A673 (cell line): ENCODE results near the gene PPP1R18.

ENCODE experiments used
- EZH2 ChIP-seq: fragments of 200-600 bp; sonication (generic); IDR thresholded peaks from 2 replicates; pipeline ENCODE4 v1.6.1; 2017; ENCODE audit warnings: borderline replicate concordance, low read depth, mild to moderate bottlenecking, mixed read lengths, antibody characterized with exemption, low read length; ENCODE audit not compliant: poor library complexity, severe bottlenecking
- TF ChIP-seq, protein P1 (sequence below): fragments of 300-800, 200-600 bp; sonication (generic); conservative IDR thresholded peaks from 2 replicates; pipeline ENCODE4 v1.5.1; 2017; ENCODE audit warnings: low read depth, mild to moderate bottlenecking, antibody characterized with exemption, low read length, moderate library complexity, mixed read lengths

DNA sequence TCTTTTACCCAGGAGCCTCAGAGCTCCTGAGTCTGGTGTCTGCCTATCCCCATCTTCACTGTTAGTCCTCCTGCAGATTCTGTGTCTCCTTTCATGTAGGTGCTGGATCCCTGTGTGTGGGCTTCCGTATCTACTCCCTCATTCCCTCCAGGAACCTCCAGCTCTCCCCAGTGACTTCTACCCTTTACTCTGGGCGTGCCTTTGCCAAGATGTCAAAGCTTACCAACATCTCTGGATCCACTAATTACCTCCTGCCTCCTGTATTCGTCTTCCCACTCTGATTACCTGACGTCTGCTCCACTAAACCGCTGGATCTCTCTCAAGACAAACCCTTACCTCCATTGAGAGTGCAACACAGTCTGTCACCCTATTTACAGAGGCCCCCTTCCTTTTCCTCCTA lies 41.7 kb downstream of the PPP1R18 start:
- TF ChIP-seq EZH2: no peak
- TF ChIP-seq, protein P1, sequence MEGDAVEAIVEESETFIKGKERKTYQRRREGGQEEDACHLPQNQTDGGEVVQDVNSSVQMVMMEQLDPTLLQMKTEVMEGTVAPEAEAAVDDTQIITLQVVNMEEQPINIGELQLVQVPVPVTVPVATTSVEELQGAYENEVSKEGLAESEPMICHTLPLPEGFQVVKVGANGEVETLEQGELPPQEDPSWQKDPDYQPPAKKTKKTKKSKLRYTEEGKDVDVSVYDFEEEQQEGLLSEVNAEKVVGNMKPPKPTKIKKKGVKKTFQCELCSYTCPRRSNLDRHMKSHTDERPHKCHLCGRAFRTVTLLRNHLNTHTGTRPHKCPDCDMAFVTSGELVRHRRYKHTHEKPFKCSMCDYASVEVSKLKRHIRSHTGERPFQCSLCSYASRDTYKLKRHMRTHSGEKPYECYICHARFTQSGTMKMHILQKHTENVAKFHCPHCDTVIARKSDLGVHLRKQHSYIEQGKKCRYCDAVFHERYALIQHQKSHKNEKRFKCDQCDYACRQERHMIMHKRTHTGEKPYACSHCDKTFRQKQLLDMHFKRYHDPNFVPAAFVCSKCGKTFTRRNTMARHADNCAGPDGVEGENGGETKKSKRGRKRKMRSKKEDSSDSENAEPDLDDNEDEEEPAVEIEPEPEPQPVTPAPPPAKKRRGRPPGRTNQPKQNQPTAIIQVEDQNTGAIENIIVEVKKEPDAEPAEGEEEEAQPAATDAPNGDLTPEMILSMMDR: no peak
